Stimulated activated CD8-positive, alpha-beta memory T cell treated with anti-CD3 and anti-CD28 coated beads, Interleukin-15, amount 100 ng/mL, for 1 hour (primary cell): ENCODE results near the gene CNOT1.
A peak's percentile ranks its signal among the peaks of the same experiment; 100 is the strongest.
"Not testable (repeated sequence)": the region's sequence is repeated elsewhere in the genome, so short reads cannot be mapped to it uniquely, and the experiment has no call there.

ENCODE experiments used
- DNase-seq: peaks from one replicate; pipeline ENCODE4 v3.0.0-alpha.2; 2020; ENCODE audit warnings: low read depth

CNOT1 gene

GRCh38 chr16:58629733-58630640 is at the start of gene CNOT1:
Gene CNOT1, minus strand, starts transcription at chr16:58629826. Its CDS starts 30,489 bp downstream, at chr16:58599337.
- peak; percentile 94 for DNase-seq

DNA sequence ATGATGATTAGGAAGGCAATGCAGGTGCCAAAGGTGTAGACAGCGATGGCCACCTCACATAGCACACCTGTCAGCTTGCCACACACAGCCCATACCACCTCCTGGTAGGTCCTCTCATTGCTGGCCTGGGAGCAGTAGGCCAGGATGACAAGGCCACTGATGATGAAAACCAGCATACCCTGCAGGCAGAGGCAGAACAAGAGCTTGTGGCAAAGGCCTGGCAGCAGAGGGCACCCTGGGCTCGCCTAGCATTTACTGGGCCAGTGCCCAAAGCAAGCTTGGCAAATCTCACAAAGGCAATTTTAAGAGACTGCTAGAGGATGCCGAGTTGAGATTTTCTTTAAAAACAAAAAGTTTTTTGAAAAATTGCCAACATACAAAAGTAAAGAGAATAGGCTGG is 49.1 kb upstream of the CNOT1 start:
- DNase-seq: no peak

- no peak for DNase-seq
Observed at GRCh38 chr16:58678269-58678668, 48.6 kb upstream of the CNOT1 start.

DNA sequence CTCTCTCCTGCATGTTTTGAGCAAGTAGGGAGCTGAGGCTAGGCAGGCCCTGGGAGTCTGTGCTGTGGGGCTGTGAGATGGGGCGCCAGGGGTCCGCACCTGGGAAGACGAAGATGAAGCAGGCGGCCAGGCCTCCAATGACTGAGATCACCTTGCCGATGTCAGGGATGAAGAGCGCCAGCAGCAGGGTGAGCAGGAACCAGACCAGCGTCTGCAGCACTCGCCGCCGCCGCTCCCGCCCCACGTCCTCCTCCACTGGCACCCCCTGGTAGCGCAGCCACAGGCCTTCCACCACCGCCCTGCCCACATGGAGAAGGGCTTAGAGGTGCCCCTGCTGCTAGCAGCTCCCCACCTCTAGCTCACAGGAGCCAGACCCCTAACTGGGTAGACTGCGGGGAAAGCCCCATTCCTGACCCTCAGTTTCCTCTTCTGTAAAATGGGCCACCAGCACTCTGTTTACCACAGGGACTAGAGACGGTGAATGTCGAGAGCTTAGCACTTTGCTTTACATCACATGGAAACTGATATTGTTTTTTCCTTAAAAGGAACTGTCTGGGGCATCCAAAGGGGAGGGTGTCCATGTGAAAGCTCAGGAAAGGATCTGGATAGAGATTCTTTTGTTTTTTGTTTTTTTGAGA is 41.4 kb upstream of the CNOT1 start:
- no peak for DNase-seq

- DNase-seq: no peak
Observed at GRCh38 chr16:58670177-58670576, 40.6 kb upstream of the CNOT1 start.

- DNase-seq: no peak
Observed at GRCh38 chr16:58665200-58665599, 35.6 kb upstream of the CNOT1 start.

DNA sequence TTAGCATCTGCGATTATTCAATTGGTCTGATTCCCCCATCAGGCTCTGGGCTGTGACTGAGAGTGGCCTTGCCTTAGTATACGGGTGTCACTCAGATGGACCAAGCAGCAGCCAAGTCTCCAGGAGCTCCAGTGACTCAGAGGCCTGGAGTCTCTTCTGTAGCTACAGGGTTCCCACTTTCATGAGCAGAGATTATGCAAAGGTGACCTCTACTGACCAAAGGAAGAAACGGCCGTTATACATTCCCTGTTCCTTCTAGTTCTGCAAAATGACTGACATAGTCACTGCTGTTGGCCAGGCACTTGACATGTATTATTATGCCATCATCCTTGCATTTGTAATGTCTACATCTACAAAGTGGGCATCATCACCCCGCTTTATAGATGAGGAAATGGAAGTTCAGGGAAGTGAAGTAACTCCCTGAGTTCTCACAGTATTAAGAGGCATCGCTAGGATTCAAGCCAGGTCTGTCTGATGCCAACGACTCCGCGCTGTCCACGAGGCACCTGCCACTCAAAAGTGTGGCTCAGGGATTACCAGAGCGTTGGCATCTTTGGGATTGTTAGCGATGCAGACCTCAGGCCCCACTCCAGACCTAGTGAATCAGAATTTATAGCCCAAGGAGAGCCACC is 31.7 kb upstream of the CNOT1 start:
- DNase-seq: no peak

- not testable (repeated sequence) for DNase-seq
Observed at GRCh38 chr16:58659911-58660310, 30.3 kb upstream of the CNOT1 start.

- no peak for DNase-seq
Observed at GRCh38 chr16:58658796-58659211, 29.2 kb upstream of the CNOT1 start.

DNA sequence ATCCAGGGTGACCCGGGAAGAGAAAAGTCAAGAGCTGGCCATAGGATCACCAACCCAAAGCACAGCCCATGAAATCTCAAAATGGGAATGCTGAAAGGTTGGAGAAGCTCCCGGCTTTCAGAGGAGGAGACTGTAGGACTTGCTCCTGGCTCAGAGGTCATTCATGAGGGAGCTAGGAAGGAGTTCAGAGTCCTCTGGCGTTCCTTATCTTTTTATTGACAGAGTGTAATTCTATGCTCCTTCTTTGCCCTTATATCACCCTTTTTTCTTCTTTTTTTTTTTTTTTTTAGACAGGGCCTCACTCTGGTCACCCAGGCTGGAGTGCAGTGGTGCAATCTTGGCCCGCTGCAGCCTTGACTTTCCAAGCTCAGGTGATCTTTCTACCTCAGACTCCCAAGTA is 27.3 kb upstream of the CNOT1 start:
- DNase-seq: no peak

DNA sequence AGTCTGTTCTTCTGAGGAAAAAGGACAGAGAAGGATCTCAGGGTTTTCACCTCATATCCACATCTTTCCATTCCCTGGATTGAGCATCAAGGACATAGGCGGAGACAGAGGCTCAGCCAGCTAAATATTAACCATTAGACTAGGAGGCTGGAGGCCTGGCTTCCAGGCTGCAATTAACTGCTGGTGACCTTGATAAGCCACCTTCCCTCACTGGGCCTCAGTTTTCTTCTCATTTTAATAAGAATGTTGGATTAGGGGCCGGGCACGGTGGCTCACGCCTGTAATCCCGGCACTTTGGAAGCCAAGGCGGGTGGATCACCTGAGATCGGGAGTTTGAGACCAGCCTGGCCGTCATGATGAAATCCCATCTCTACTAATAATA is 25.6 kb upstream of the CNOT1 start:
- DNase-seq: no peak

- DNase-seq: no peak
Observed at GRCh38 chr16:58654560-58655214, 25.1 kb upstream of the CNOT1 start.

GRCh38 chr16:58652741-58653140 is 23.1 kb upstream of the CNOT1 start:
- no peak for DNase-seq

DNA sequence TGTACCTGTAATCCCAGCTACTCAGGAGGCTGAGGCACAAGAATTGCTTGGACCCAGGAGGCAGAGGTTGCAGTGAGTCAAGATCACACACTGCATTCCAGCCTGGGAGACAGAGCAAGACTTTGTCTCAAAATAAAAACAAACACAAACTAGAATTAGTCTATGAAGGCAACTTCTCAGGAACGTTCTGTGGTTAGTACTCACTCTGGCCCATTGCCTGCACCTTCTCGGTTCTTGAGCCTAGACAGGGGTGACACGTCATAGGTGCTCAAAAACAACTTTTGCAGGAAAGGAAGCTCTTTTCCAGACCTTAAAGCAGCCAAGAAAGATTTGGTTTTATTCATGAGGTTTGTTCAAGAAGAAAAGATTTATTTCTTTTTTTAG is 22.3 kb upstream of the CNOT1 start:
- DNase-seq: no peak

- no peak for DNase-seq
Observed at GRCh38 chr16:58649707-58650106, 20.1 kb upstream of the CNOT1 start.

DNA sequence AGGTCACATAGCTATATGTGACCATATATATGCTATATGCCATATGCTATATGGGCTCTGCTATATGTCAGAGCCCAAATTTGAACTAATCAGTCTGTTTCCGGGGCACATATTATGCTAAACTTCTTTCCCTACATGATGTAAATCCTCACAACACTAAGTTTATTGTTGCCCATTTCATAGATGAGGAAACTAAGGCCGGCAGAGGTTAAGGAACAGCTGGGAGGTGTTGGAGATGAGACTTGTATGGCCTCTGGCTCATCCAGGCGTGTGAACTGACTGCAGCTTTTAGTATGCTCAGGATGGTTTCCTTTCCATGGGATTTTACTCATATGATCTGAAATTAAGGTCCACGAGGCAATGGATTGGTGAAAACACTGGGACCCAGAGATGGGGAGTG is 17.5 kb upstream of the CNOT1 start:
- DNase-seq: no peak

GRCh38 chr16:58644765-58645487 is 15.3 kb upstream of the CNOT1 start:
- DNase-seq: no peak

DNA sequence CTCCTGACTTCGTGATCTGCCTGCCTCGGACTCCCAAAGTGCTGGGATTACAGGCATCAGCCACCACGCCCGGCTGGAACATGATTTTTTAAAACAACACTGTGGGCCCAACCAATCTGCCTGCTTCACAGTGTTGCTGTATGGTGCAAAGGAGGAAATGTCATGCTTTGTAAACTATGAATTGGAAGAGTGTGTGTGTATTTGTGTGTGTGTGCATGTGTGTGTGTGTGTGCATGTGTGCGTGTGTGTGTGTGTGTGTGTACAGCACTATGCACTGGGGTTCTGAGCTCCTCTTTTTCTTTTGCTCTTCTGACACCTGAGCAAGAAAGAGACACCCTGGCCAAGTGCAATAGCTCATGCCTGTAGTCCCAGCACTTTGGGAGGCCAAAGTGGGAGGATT is 14.5 kb upstream of the CNOT1 start:
- DNase-seq: no peak

DNA sequence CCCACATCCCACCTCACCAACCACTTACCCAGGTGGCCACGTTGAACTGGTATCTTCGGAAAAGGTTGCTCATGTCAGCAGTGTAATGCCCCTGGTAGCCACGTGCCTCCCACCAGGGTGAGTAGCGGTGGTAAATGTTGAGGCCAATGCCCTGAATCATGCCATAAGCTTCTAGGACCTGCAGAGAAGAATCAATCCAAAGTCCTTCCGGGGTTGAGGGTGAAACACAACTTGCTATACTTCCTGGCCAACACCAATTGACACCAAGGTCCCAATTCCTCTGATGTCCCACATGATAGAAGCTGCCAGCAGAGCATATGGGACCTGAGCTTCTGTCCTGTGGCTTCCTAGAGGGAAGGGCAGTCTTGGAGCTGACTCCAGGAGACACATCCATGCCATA is 11.3 kb upstream of the CNOT1 start:
- DNase-seq: no peak

- no peak for DNase-seq
Observed at GRCh38 chr16:58639836-58640235, 10.2 kb upstream of the CNOT1 start.

GRCh38 chr16:58639230-58639629 is 9.6 kb upstream of the CNOT1 start:
- no peak for DNase-seq
